GM23338 (cell line): ENCODE measurements around the gene LNX2. TPM values are rescaled to one million over a fixed set of nuclear protein-coding genes. Genes with fewer than 3 reads are reported as not detected.

Source experiments
- ATAC-seq: fragments of 200-7000 bp; cut with Tn5 transposase; 3 replicates; pipeline ENCODE4 v1.9.1; 2020
- DNase-seq: peaks from one replicate; pipeline ENCODE4 v3.0.0-alpha.2; 2015; ENCODE audit warnings: low spot score
- H2AFZ ChIP-seq: fragments of 200-600 bp; sonication (generic); 2 replicates; pipeline ENCODE4 v1.8.0; 2016; ENCODE audit warnings: antibody characterized with exemption, mild to moderate bottlenecking, moderate library complexity
- H3F3A ChIP-seq: fragments of 200-600 bp; sonication (generic); replicated peaks from 2 replicates; pipeline ENCODE4 v1.8.0; 2017; ENCODE audit warnings: antibody characterized with exemption, mixed run types, low read depth
- H3K27ac ChIP-seq: fragments of 200-600 bp; sonication (generic); 2 replicates; pipeline ENCODE4 v1.6.1; 2016; ENCODE audit warnings: low read depth
- H3K27me3 ChIP-seq: fragments of 200-600 bp; sonication (generic); 2 replicates; pipeline ENCODE4 v1.8.0; 2016; ENCODE audit warnings: mild to moderate bottlenecking, mixed run types, moderate library complexity; ENCODE audit not compliant: insufficient read depth
- H3K36me3 ChIP-seq: fragments of 200-600 bp; sonication (generic); 2 replicates; pipeline ENCODE4 v1.8.0; 2016; ENCODE audit warnings: mild to moderate bottlenecking; ENCODE audit not compliant: insufficient read depth
- H3K4me1 ChIP-seq: fragments of 200-600 bp; sonication (generic); 2 replicates; pipeline ENCODE4 v1.8.0; 2016; ENCODE audit warnings: mild to moderate bottlenecking, moderate library complexity; ENCODE audit not compliant: insufficient read depth
- H3K4me2 ChIP-seq: fragments of 200-600 bp; sonication (generic); 2 replicates; pipeline ENCODE4 v1.7.1; 2017; ENCODE audit warnings: mixed run types
- H3K4me3 ChIP-seq: fragments of 200-600 bp; sonication (generic); 2 replicates; pipeline ENCODE4 v1.6.1; 2016; ENCODE audit warnings: mixed run types
- H3K79me2 ChIP-seq: fragments of 200-600 bp; sonication (generic); replicated peaks from 2 replicates; pipeline ENCODE4 v1.8.0; 2017; ENCODE audit warnings: mild to moderate bottlenecking; ENCODE audit not compliant: insufficient read depth
- H3K9me2 ChIP-seq: fragments of 200-600 bp; sonication (generic); 2 replicates; pipeline ENCODE4 v1.8.0; 2017; ENCODE audit not compliant: insufficient read depth
- H4K20me1 ChIP-seq: fragments of 200-600 bp; sonication (generic); replicated peaks from 2 replicates; pipeline ENCODE4 v1.8.0; 2017; ENCODE audit warnings: mild to moderate bottlenecking; ENCODE audit not compliant: insufficient read depth
- H3K27ac Mint-ChIP-seq: 2 replicates; pipeline ENCODE4 v1.8.0; 2020; ENCODE audit warnings: inconsistent platforms, mild to moderate bottlenecking, moderate library complexity, mixed read lengths
- H3K27me3 Mint-ChIP-seq: 3 replicates; pipeline ENCODE4 v1.8.0; 2022; ENCODE audit warnings: low read depth, mild to moderate bottlenecking, moderate library complexity, mixed read lengths, inconsistent platforms; ENCODE audit not compliant: insufficient read depth, poor library complexity
- H3K36me3 Mint-ChIP-seq: 3 replicates; pipeline ENCODE4 v1.8.0; 2021; ENCODE audit warnings: low read depth, mild to moderate bottlenecking, inconsistent platforms, moderate library complexity, mixed read lengths
- H3K4me1 Mint-ChIP-seq: 3 replicates; pipeline ENCODE4 v1.8.0; 2020; ENCODE audit warnings: mild to moderate bottlenecking, inconsistent platforms, mixed read lengths
- H3K4me3 Mint-ChIP-seq: 3 replicates; pipeline ENCODE4 v1.8.0; 2021; ENCODE audit warnings: moderate library complexity, mild to moderate bottlenecking, inconsistent platforms, mixed read lengths
- H3K9me3 Mint-ChIP-seq: 3 replicates; pipeline ENCODE4 v1.8.0; 2020; ENCODE audit warnings: moderate library complexity, mild to moderate bottlenecking, inconsistent platforms, mixed read lengths
- CREB1 ChIP-seq: fragments of 250-450 bp; sonication (Bioruptor Pico); IDR thresholded peaks from 2 replicates; pipeline ENCODE4 v1.5.0; 2020; ENCODE audit warnings: low read depth, mild to moderate bottlenecking, moderate library complexity
- CTCF ChIP-seq, 2 experiments: fragments of 200-600 bp in 1 of 2; sonication (generic) in 1 of 2; conservative IDR thresholded peaks; 2 replicates each; pipeline versions ENCODE4 v1.5.1 to v1.6.1; 2016 to 2017; ENCODE audit warnings: antibody characterized with exemption in 2 of 2, low read depth in 2 of 2, mild to moderate bottlenecking in 2 of 2, moderate library complexity in 1 of 2
- EZH2phosphoT487 ChIP-seq: fragments of 200-600 bp; sonication (generic); IDR thresholded peaks from one replicate; pipeline ENCODE4 v1.8.1; 2018; ENCODE audit warnings: antibody characterized with exemption; ENCODE audit not compliant: unreplicated experiment
- REST ChIP-seq: IDR thresholded peaks from one replicate; pipeline ENCODE4 v1.6.1; 2018; ENCODE audit warnings: antibody characterized with exemption; ENCODE audit not compliant: unreplicated experiment
- ZNF331 ChIP-seq: fragments of 250-450 bp; sonication (Bioruptor Pico); IDR thresholded peaks from 2 replicates; pipeline ENCODE4 v1.5.0; 2020; ENCODE audit warnings: low read depth, mild to moderate bottlenecking, moderate library complexity
- polyA plus RNA-seq: library from polyadenylated mRNA; unstranded; fragments of >200 nt; fragmentation: Nextera tagmentation; extraction: Ambion mirVana; gene quantifications from 2 replicates; pipeline ENCODE4 v1.2.1, GENCODE V29; 2016
- total RNA-seq: library from RNA; depleted of rRNA; stranded (reverse); fragments of >200 nt; shearing (Covaris generic); gene quantifications from 2 replicates; pipeline ENCODE4 v1.2.3, GENCODE V29; 2014

Gene LNX2
- total and polyA plus RNA-seq, 2 experiments from 2014 or later, result 3.7 to 18.0 TPM

DNA sequence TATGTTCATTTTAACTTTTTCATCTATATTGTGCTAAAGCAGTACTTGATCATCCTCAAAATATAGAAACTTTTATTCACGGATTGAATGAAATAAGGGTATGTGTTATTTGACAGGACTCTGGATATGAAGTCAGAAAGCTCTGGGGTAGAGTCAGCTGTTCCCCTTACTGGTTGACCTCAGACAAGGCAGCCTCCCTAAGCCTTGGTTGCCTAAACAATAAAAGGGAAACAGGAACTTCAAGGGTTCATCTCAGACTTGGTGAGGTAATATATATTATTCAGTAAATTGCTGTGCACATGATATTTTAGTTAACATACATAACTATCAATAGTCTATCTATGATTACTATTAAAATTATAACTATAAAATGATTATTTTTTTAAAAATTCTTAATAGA, 14.9 kb upstream of the LNX2 start:
- Histone ChIP-seq H3K4me3 (no peak overlapping the region), H3K27ac (no peak overlapping the region), H3K4me1 (no peaks in the 10 kb centered on the region), H3K4me2 (no peak overlapping the region), H2AFZ (no peak overlapping the region), H3K9me2 (no peaks in the 10 kb centered on the region), H3F3A (no peaks in the 10 kb centered on the region), H3K79me2 (peaks cover 82% of the 10 kb centered on the region), H4K20me1 (peaks cover 12% of the 10 kb centered on the region), H3K36me3 (no peaks in the 10 kb centered on the region; the same call in 1 of the 2 replicates), H3K27me3 (no peaks in the 10 kb centered on the region)
- TF ChIP-seq REST, result no peak
- Mint-ChIP-seq H3K36me3 (no peaks in the 10 kb centered on the region), H3K9me3 (no peaks in the 10 kb centered on the region), H3K4me3 (no peak overlapping the region), H3K27me3 (no peaks in the 10 kb centered on the region), H3K27ac (no peak overlapping the region), H3K4me1 (peaks cover 6% of the 10 kb centered on the region; the same call in 1 of the 3 replicates)
- DNase-seq (no peak), ATAC-seq (no peak)

DNA sequence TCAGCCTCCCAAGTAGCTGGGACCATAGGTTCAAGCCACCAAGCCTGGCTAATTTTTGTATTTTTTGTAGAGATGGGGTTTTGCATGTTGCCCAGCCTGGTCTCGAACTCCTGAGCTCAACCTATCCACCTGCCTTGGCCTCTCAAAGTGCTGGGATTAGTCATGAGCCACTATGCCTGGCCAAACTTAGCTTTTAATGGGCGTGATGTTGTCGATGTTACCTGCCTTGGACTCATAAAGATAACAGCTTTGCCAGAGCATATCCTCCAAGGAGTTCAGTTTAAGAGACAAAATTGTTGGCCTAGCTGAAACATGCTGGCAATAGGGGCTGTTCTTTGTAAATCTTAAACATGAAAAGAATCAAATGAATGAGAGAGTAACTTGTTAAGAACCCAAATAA, 14.5 kb upstream of the LNX2 start:
- H2AFZ ChIP-seq, result no peak overlapping the region
- no peaks in the 10 kb centered on the region for H3F3A ChIP-seq
- Mint-ChIP-seq H3K9me3 (no peaks in the 10 kb centered on the region), H3K4me1 (peaks cover 6% of the 10 kb centered on the region; the same call in 1 of the 3 replicates), H3K27ac (no peak overlapping the region), H3K4me3 (no peak overlapping the region), H3K36me3 (no peaks in the 10 kb centered on the region), H3K27me3 (no peaks in the 10 kb centered on the region)
- H3K4me1 ChIP-seq, result no peaks in the 10 kb centered on the region
- TF ChIP-seq ZNF331, result no peak
- DNase-seq (no peak), ATAC-seq (no peak)
- peaks cover 82% of the 10 kb centered on the region for H3K79me2 ChIP-seq
- no peak overlapping the region for H3K4me3 ChIP-seq
- no peaks in the 10 kb centered on the region for H3K9me2 ChIP-seq
- H3K27ac ChIP-seq, result no peak overlapping the region
- H3K27me3 ChIP-seq, result no peaks in the 10 kb centered on the region
- no peak overlapping the region for H3K4me2 ChIP-seq
- H4K20me1 ChIP-seq, result peaks cover 12% of the 10 kb centered on the region
- H3K36me3 ChIP-seq, result no peaks in the 10 kb centered on the region; the same call in 1 of the 2 replicates

- ATAC-seq (no peak), DNase-seq (no peak)
- no peaks in the 10 kb centered on the region for H3F3A ChIP-seq
- H3K27ac ChIP-seq, result no peak overlapping the region
- H2AFZ ChIP-seq, result no peak overlapping the region
- no peaks in the 10 kb centered on the region for H3K27me3 Mint-ChIP-seq
- H3K4me3 Mint-ChIP-seq, result no peak overlapping the region
- no peaks in the 10 kb centered on the region for H3K4me1 ChIP-seq
- H3K27ac Mint-ChIP-seq, result peak overlapping the region; percentile 26; the same call in 1 of the 2 replicates
- no peak overlapping the region for H3K4me2 ChIP-seq
- no peaks in the 10 kb centered on the region for H3K9me2 ChIP-seq
- peaks cover 16% of the 10 kb centered on the region for H4K20me1 ChIP-seq
- H3K4me1 Mint-ChIP-seq, result peaks cover 6% of the 10 kb centered on the region; the same call in 1 of the 3 replicates
- H3K9me3 Mint-ChIP-seq, result no peaks in the 10 kb centered on the region
- H3K79me2 ChIP-seq, result peaks cover 81% of the 10 kb centered on the region
- no peak overlapping the region for H3K4me3 ChIP-seq
- no peaks in the 10 kb centered on the region for H3K36me3 Mint-ChIP-seq
- H3K27me3 ChIP-seq, result no peaks in the 10 kb centered on the region
- H3K36me3 ChIP-seq, result no peaks in the 10 kb centered on the region; the same call in 1 of the 2 replicates
- TF ChIP-seq REST, result no peak
- no peak for TF ChIP-seq CREB1 (CRISPR knock-in tag)
- TF ChIP-seq EZH2phosphoT487, result no peak
- no peak for TF ChIP-seq CTCF (conservative IDR thresholded peaks at IDR 0.05; ENCODE audit: low read depth in 2 of 2)
Measured at GRCh38 chr13:27634231-27634630, 13.9 kb upstream of the LNX2 start.
